CD4-positive, alpha-beta T cell treated with Interleukin-1 beta for 1 hour (primary cell): ENCODE measurements around the gene ZNF814.
"Not testable (repeated sequence)": the region's sequence is repeated elsewhere in the genome, so short reads cannot be mapped to it uniquely, and the experiment has no call there.

Source experiments
- DNase-seq, 2 donors: peaks; one replicate each; pipeline ENCODE4 v3.0.0-alpha.2; 2020 to 2022

Gene ZNF814

DNA sequence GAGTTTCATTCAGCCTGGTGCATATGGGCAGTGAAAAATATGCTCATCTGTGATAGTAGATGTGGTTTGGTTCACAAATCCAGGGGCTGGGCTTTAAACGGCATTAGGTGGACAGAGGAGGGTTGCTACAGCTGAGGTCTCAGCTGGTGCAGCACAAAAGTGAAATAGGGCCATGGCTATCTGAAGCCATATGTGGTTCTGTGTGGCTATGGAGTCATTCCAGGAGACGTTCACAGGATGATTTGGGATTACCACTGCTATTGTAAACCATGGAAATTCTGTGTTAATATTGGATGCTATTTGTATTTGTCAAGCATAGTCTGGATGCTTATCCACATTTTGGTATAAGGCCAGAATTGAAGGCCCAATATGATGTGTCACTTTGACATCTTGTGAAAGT lies 34.7 kb downstream of the ZNF814 start:
- not testable (repeated sequence) for DNase-seq

DNA sequence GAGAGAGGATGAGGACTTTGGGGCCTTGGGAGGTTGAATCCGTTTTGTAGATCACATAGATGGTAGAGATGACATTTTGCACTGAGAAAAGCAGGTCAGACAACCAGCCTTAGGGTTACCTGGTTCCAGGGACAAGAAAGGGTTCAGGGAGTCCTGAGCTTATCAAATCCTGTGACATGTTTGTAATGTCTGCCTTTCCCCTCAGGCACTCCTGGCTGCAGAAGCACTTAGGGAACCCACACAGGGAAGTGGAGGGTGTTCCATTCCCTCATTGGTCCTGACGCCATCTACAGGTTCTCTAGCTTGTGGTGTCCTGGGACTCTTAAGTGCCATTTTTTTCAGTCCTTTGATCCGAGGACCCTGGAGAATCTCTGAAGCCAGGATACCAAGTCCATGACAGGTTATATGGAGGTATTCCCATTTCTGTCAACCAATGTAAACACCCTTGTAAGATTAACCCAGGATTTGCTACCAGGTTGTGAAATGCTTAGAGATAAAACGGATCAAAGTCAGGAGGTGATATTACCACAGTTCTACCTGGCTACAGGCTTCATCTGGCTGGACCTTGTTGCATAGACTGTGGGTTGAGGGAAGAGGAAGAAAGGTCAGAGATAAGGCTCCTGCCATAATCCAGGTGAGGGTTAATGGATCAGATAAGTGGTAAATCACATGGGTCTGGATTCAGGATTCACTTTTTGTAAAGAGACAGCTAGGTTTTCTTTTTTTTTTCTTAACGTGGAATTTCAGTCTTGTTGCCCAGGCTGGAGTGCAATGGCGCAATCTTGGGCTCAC lies 36.8 kb downstream of the ZNF814 start:
- not testable (repeated sequence) for DNase-seq

DNA sequence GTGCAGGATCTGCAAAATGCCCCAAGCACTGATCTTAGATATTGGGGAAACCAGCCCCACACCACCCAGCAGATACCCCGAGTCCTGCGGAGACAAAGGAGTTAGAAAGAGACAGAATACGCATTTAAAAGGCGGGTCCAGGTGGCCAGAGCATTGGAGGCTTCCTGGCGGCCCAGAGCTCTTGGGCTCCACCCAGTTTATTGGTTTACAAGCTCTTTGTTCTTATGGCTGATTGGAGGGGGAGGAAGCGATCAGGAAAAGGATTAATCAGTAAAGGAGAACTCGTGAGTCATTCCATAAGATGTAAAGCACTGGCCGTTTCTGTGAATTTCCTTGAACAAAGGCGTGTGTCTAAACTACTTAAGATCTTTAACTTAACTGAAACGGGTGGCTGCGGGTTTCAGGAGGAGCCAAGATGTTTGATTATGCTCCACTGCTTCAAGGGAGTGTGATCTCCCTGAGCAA lies 38.3 kb downstream of the ZNF814 start:
- no peak for DNase-seq

DNA sequence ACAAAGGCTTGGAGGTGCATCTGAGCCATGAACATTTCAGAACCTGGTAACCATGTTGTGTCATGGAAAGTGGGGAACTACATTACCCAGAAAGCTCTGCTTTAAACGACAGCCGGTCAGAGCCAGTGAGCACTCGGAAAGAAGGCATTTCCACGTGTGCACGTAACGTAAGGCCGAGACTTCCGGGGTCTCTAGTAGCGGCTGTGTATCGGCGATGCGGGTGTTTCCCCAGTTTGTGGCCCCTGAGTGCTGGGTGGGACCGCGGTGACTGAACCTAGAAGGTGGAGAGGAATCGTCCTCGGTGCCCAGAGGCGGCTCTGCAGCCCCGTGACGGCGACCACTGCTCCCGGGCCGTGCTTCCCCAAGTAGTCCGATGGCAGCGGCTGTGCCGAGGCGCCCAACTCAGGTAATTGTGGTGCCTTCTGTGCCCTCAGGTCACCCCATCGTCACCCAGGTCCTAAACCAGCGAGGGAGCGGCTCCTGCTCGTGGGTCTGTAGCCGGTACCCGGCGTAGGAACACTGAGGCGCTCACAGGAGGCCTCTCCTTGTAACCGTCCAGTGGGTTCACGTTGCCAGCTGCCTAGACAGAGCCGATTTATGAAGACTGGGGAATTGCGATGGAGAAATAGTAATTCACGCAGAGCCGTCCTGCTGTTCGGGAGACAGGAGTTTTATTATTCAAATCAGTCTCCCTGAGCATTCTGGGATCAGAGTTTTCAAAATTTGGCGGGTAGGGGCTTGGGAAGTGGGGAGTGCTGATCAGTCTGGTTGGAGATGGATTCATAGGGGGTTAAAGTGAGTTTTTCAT lies 39.0 kb downstream of the ZNF814 start, which contains the start of gene ZNF587:
TSS of gene ZNF587 (plus strand) at position 194 of the 808 bp plus-strand sequence. CDS start at position 374, 180 bp downstream.
- DNase-seq = peak; percentile 88 to 89

DNA sequence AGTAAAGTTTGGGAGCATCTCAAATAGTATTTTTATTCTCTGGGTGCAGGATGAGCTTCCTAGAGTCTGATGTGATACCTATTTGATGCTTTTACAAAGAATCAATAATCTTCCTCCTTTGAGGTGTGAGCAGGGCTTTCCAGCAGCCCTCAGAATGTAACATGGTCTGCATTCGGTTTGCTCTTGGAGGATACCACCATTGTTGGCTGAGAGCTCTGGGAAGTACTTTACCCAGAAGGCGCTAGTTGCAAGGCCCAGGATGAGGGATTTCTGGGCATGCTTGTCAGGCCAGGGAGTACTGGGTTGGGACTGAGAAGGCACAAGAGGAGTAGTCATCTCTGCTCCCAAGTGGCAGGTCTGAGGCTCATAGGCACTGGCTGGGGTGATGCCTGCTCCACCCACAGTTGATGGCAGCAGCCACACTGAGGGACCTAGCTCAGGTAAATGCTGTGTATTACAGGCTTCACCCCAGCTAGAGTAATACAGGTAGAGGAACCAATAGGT lies 39.6 kb downstream of the ZNF814 start:
- not testable (repeated sequence) for DNase-seq

DNA sequence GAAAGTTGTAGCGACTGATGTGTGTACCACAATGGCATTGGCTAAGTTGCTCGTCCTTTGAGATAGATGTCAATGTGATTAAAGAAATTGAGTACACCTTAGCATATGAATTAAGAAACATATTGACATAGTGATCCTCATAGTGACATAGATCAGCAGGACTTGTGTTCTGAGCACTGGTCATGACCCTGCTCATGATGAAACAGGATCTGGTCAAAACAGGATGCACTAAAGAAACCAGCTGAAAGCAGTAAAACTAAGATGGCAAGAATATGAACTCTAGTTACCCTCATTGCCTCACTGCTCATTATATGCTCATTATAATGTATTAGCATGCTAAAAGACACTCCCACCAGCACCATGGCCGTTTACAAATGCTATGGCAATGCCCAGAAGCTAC lies 41.7 kb downstream of the ZNF814 start:
- not testable (repeated sequence) for DNase-seq

DNA sequence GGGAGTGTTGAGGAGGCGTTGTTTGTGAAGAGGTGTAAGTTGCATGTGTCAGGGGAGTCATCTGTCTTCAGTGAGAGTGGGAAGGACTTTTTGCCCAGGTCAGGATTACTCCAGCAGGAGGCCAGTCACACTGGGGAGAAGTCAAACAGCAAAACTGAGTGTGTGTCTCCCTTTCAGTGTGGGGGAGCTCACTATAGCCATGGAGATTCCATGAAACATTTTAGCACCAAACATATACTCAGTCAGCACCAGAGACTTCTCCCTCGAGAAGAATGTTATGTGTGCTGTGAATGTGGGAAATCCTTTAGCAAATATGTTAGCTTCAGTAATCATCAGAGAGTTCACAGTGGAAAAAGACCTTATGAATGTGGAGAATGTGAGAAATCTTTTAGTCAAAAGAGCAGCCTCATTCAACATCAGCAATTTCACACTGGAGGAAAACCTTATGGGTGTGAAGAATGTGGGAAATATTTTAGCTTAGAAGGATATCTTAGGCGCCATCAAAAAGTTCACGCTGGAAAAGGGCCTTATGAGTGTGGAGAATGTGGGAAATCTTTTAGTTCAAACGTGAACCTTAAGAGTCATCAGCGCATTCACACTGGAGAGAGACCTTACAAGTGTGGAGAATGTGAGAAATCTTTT lies 47.6 kb downstream of the ZNF814 start:
- DNase-seq = no peak

DNA sequence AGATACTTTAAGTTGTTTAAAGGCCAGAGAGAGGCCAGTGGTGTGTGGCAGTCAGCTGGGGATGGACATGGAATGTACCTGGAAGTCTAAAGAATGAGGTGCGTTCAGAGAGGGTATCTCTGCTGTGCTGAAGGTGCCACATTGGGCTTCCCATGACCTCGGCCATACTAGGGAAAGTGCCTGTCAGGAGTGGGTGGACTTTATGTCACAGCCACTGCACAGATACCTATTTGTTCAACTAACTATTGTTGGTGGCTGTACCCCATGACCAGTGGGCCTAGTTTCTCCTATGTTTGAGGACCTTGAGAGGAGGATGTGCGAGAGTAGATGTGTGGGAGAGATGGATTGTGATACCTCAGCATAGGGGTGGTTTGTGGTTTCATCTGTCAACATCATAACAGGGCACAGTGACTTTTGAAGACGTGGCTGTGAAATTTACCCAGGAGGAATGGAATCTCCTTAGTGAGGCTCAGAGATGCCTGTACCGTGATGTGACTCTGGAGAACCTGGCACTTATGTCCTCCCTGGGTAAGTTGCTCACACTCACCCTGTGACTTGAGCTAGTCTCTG lies 50.1 kb downstream of the ZNF814 start:
- DNase-seq = not testable (repeated sequence)

DNA sequence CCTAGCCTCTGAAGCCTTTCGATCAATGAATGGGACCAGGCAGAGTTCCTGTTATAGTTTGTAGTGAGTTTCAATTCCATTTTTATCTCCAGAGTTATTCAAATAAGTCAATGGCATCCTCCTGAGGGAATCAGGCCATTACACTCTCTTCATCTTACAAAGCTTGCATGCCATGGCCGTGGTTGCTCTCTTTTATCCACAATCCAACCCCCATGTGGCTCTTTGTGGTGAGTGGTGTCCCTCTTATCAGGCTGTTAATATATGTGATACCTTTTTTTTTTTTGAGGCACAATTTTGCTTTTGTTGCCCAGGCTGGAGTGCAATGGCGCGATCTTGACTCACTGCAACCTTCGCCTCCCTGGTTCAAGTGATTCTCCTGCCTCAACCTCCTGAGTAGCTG lies 51.8 kb downstream of the ZNF814 start:
- DNase-seq = not testable (repeated sequence)

DNA sequence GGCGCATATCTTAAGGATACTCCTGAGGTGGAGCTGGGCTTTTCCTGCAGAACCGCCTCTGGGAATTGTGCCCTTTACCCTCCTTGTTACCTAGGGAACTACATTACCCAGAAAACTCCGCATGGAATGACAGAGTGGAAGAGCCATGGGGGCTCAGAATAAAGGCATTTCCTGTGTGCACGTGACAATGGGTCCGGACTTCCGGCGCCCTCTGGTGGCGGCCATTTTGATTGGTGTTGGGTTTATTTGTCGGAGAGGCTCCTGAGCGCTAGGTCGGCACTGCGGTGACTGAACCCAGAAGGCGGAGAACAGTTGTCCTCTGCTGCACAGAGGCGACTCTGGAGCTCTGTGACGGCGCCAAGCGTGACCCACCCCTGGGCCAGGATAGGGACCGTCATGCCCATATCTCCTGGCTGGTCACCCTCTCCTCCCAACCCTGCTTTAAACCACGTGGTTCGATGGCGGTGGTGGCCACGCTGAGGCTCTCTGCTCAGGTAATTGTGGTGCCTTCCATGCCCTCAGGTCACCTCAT lies 58.7 kb downstream of the ZNF814 start, which contains the start of gene ZNF587B:
TSS of gene ZNF587B (plus strand) at position 229 of the 532 bp plus-strand sequence. CDS start at position 459, 230 bp downstream.
- peak; percentile 32 to 41 for DNase-seq

DNA sequence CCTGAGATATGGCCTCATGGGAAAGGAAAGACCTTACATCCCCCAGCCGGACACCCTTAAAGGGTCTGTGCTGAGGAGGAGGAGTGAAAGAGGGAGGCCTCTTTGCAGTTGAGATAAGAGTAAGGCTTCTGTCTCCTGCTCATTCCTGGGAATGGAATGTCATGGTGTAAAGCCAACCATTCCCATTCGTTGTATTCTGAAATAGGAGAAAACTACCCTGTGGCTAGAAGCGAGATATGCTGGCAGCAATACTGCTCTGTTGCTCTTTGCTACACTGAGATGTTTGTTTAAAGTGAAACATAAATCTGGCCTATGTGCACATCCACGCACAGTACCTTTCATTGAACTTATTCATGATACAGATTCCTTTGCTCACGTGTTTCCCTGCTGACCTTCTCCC lies 59.5 kb downstream of the ZNF814 start:
- no peak for DNase-seq

DNA sequence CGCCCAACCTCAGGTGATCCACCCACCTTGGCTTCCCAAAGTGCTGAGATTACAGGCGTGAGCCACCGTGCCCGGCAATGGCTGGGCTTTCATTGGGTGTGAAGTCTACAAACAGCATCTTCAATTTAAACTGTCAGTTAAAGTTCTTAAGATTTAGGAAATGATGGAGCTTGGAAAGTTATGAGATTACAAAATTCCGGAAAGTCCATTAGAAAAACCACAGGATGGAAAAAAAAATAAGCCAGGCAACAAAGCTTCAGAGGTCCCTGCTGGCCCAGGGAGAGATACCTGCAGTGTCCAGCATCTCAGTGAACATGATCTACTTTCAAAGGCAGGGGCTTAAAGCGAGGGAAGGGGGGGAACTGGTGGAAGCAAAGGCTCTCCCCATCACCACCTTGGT lies 63.3 kb downstream of the ZNF814 start:
- no peak for DNase-seq

DNA sequence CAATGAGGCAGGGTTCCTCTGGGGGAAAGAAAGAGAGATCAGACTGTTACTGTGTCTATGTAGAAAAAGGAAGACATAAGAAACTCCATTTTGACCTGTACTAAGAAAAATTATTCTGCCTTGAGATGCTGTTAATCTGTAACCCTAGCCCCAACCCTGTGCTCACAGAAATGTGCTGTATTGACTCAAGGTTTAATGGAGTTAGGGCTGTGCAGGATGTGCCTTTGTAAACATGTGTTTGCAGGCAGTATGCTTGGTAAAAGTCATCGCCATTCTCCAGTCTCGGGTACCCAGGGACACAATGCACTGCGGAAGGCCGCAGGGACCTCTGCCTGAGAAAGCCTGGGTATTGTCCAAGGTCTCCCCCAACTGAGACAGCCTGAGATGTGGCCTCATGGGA lies 65.2 kb downstream of the ZNF814 start:
- not testable (repeated sequence) for DNase-seq

DNA sequence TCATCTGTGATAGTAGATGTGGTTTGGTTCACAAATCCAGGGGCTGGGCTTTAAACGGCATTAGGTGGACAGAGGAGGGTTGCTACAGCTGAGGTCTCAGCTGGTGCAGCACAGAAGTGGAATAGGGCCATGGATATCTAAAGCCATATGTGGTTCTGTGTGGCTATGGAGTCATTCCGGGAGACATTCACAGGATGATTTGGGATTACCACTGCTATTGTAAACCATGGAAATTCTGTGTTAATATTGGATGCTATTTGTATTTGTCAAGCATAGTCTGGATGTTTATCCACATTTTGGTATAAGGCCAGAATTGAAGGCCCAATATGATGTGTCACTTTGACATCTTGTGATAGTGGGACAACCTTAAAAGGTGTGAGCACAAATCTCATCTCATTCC lies 65.7 kb downstream of the ZNF814 start:
- not testable (repeated sequence) for DNase-seq

DNA sequence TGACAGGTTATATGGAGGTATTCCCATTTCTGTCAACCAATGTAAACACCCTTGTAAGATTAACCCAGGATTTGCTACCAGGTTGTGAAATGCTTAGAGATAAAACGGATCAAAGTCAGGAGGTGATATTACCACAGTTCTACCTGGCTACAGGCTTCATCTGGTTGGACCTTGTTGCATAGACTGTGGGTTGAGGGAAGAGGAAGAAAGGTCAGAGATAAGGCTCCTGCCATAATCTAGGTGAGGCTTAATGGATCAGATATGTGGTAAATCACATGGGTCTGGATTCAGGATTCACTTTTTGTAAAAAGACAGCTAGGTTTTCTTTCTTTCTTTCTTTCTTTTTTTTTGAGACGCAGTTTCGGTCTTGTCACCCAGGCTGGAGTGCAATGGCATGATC lies 67.3 kb downstream of the ZNF814 start:
- not testable (repeated sequence) for DNase-seq

DNA sequence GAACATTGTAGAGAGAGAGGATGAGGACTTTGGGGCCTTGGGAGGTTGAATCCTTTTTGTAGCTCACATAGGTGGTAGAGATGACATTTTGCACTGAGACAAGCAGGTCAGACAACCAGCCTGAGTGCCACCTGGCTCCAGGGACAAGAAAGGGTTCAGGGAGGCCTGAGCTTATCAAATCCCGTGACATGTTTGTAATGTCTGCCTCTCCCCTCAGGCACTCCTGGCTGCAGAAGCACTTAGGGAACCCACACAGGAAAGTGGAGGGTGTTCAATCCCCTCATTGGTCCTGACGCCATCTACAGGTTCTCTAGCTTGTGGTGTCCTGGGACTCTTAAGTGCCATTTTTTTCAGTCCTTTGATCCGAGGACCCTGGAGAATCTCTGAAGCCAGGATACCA lies 67.7 kb downstream of the ZNF814 start:
- DNase-seq = not testable (repeated sequence)

DNA sequence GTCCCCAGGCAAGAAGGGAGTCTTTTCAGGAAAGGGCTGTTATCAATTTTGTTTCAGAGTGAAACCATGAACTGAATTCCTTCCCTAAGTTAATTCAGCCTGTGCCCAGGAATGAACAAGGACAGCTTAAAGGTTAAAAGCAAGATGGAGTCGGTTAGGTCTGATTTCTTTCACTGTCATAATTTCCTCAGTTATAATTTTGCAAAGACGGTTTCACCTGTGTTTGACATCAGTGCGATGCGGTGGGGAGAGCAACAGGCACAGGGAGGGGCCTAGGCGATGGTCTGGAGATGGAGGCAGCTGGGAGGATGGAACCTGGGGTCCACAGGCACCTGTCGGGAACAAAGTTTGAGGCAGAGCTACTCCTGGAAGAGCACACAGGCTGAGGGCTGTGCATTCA lies 68.2 kb downstream of the ZNF814 start:
- no peak for DNase-seq

DNA sequence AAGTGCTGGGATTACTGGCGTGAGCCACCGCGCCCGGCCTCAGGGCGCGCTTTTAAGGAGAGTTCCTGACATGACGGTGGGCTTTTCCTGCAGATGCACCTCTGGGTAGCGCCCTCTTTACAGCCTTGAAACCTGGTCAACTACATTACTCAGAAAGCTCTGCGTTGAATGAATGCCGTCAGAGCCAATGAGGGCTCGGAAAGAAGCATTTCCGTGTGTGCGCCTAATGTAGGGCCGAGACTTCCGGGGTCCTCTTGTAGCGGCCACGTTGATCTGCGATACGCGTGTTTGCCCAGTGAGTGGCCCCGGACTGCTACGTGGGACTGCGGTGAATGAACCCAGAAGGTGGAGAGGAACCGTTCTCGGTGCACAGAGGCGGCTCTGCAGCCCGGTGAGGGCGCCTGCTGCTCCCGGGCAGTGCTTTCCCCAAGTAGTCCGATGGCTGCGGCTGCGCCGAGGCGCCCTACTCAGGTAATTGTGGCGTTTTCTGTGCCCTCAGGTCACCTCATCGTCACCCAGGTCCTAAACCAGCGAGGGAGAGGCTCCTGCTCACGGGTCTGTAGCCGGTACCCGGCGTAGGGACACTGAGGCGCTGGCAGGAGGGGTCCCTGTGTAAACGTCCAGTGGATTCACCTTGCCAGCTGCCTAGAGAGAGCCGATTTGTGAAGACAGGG lies 69.2 kb downstream of the ZNF814 start:
- peak; percentile 86 to 89 for DNase-seq

DNA sequence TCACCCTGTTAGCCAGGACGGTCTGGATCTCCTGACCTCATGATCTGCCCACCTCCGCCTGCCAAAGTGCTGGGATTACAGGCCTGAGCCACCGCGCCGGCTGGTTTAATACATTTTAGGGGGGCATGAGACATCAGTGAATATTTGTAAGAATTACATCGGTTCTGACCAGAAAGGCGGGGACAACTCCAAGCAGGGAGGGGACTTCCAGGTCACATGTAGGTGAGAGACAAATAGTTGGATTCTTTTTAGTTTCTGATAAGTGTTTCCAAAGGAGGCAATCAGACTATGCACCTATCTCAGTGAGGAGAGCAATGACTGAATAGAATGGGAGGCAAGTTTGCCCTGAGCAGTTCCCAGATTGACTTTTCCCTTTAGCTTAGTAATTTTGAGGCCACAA lies 70.5 kb downstream of the ZNF814 start:
- no peak for DNase-seq

DNA sequence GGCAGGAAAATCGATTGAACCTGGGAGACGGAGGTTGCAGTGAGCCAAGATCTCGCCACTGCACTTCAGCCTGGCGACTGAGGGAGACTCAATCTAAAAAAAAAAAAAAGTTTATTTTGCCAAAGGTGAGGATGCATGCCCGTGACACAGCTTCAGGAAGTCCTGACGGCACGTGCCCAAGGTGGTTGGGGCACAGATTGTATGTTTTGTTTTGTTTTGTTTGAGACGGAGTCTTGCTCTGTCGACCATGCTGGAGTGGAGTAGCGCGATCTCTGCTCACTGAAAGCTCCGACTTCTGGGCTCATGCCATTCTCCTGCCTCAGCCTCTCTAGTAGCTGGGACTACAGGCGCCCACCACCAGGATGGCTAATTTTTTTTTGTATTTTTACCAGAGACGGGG lies 70.9 kb downstream of the ZNF814 start:
- no peak for DNase-seq

DNA sequence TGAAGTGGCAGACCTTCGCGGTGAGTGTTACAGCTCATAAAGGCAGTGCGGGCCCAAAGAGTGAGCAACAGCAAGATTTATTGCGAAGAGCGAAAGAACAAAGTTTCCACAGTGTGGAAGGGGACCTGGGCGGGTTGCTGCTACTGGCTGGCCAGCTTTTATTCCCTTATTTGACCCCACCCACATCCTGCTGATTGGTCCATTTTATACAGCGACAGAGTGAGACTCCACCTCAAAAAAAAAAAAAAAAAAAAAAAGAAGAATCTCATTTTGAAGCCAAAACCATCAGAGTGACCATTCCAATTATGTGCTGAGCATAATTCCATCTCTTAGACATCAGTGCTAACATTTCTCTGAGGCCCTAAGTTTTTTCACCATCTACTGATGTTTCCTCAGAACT lies 72.2 kb downstream of the ZNF814 start:
- no peak for DNase-seq
